Nephron progenitor cell (in vitro differentiated cells): ENCODE measurements around the gene EDIL3.

Source experiments
- DNase-seq: peaks from one replicate; pipeline ENCODE4 v3.0.0; 2021
- H3K27ac Mint-ChIP-seq: 2 replicates; pipeline ENCODE4 v1.8.0; 2021; ENCODE audit warnings: mild to moderate bottlenecking, moderate library complexity, mixed read lengths
- H3K27me3 Mint-ChIP-seq: 2 replicates; pipeline ENCODE4 v1.8.0; 2021; ENCODE audit warnings: mild to moderate bottlenecking, low read depth, mixed read lengths; ENCODE audit not compliant: poor library complexity
- H3K36me3 Mint-ChIP-seq: 2 replicates; pipeline ENCODE4 v1.8.0; 2021; ENCODE audit warnings: low read depth, mixed read lengths
- H3K4me1 Mint-ChIP-seq: 2 replicates; pipeline ENCODE4 v1.8.0; 2021; ENCODE audit warnings: mixed read lengths
- H3K4me3 Mint-ChIP-seq: 2 replicates; pipeline ENCODE4 v1.8.0; 2021; ENCODE audit warnings: mild to moderate bottlenecking, moderate library complexity, mixed read lengths
- H3K9me3 Mint-ChIP-seq: 2 replicates; pipeline ENCODE4 v1.8.0; 2021; ENCODE audit warnings: mild to moderate bottlenecking, moderate library complexity, mixed read lengths
- CTCF ChIP-seq: fragments of 200-600 bp; sonication (generic); IDR thresholded peaks from 2 replicates; pipeline ENCODE4 v1.5.0; 2021; ENCODE audit warnings: antibody characterized with exemption

EDIL3 gene

GRCh38 chr5:84381502-84382362 lies 2.9 kb downstream of the EDIL3 start:
- Mint-ChIP-seq H3K27me3 (peaks cover 23% of the 10 kb centered on the region), H3K4me1 (peaks cover 35% of the 10 kb centered on the region), H3K36me3 (no peaks in the 10 kb centered on the region), H3K9me3 (no peaks in the 10 kb centered on the region), H3K27ac (peak overlapping the region; percentile 97), H3K4me3 (peak overlapping the region; percentile 98)
- TF ChIP-seq CTCF = no peak
- no peak for DNase-seq

- Mint-ChIP-seq H3K4me1 (peaks cover 22% of the 10 kb centered on the region), H3K9me3 (no peaks in the 10 kb centered on the region)
Observed at GRCh38 chr5:84379749-84380148, 4.9 kb downstream of the EDIL3 start.

GRCh38 chr5:84378961-84379360 lies 5.7 kb downstream of the EDIL3 start:
- H3K36me3 Mint-ChIP-seq = peaks cover under 1% of the 10 kb centered on the region
- H3K27me3 Mint-ChIP-seq = peaks cover 11% of the 10 kb centered on the region
- no peak for DNase-seq
- no peak overlapping the region for H3K27ac Mint-ChIP-seq
- no peaks in the 10 kb centered on the region for H3K9me3 Mint-ChIP-seq
- H3K4me1 Mint-ChIP-seq = peaks cover 22% of the 10 kb centered on the region
- TF ChIP-seq CTCF = no peak
- no peak overlapping the region for H3K4me3 Mint-ChIP-seq

More at GRCh38 chr5:84379749-84380148, 4.9 kb downstream of the EDIL3 start:
- Mint-ChIP-seq H3K27ac (no peak overlapping the region), H3K36me3 (no peaks in the 10 kb centered on the region), H3K4me3 (no peak overlapping the region), H3K27me3 (peaks cover 10% of the 10 kb centered on the region)
- DNase-seq = no peak
- TF ChIP-seq CTCF = no peak

- peaks cover 22% of the 10 kb centered on the region for H3K4me1 Mint-ChIP-seq
- no peak overlapping the region for H3K27ac Mint-ChIP-seq
- DNase-seq = no peak
- no peaks in the 10 kb centered on the region for H3K9me3 Mint-ChIP-seq
- H3K4me3 Mint-ChIP-seq = no peak overlapping the region
- peaks cover 11% of the 10 kb centered on the region for H3K27me3 Mint-ChIP-seq
- TF ChIP-seq CTCF = no peak
- peaks cover 5% of the 10 kb centered on the region for H3K36me3 Mint-ChIP-seq
Observed at GRCh38 chr5:84378420-84378819, 6.3 kb downstream of the EDIL3 start.

GRCh38 chr5:84376346-84376745 lies 8.3 kb downstream of the EDIL3 start:
- peaks cover 7% of the 10 kb centered on the region for H3K4me1 Mint-ChIP-seq
- TF ChIP-seq CTCF = no peak
- no peak for DNase-seq
- peaks cover 5% of the 10 kb centered on the region for H3K36me3 Mint-ChIP-seq
- no peak overlapping the region for H3K4me3 Mint-ChIP-seq
- no peak overlapping the region for H3K27ac Mint-ChIP-seq
- H3K27me3 Mint-ChIP-seq = peaks cover 3% of the 10 kb centered on the region
- no peaks in the 10 kb centered on the region for H3K9me3 Mint-ChIP-seq

- H3K36me3 Mint-ChIP-seq = peaks cover 5% of the 10 kb centered on the region
- peaks cover 7% of the 10 kb centered on the region for H3K4me1 Mint-ChIP-seq
- DNase-seq = no peak
- no peaks in the 10 kb centered on the region for H3K9me3 Mint-ChIP-seq
- H3K4me3 Mint-ChIP-seq = no peak overlapping the region
- H3K27me3 Mint-ChIP-seq = peaks cover 3% of the 10 kb centered on the region
- no peak overlapping the region for H3K27ac Mint-ChIP-seq
- no peak for TF ChIP-seq CTCF
Observed at GRCh38 chr5:84374568-84374967, 10.1 kb downstream of the EDIL3 start.
